BLaER1 (cell line): ENCODE results near the gene CASP10.

Experiments used
- H3K27ac ChIP-seq: shearing (Covaris generic); formaldehyde crosslinking; 2 replicates; pipeline ENCODE4 v1.8.1; 2022
- H3K27me3 ChIP-seq: shearing (Covaris generic); formaldehyde crosslinking; 2 replicates; pipeline ENCODE4 v1.8.1; 2022
- H3K36me3 ChIP-seq: shearing (Covaris generic); formaldehyde crosslinking; 2 replicates; pipeline ENCODE4 v1.8.1; 2022
- H3K4me1 ChIP-seq: shearing (Covaris generic); formaldehyde crosslinking; 2 replicates; pipeline ENCODE4 v1.8.1; 2022
- H3K4me2 ChIP-seq: shearing (Covaris generic); formaldehyde crosslinking; 2 replicates; pipeline ENCODE4 v1.8.1; 2022
- H3K4me3 ChIP-seq: shearing (Covaris generic); formaldehyde crosslinking; 2 replicates; pipeline ENCODE4 v1.8.1; 2022
- H3K9ac ChIP-seq: shearing (Covaris generic); formaldehyde crosslinking; 2 replicates; pipeline ENCODE4 v1.8.1; 2022
- H3K9me3 ChIP-seq: shearing (Covaris generic); formaldehyde crosslinking; 2 replicates; pipeline ENCODE4 v1.8.1; 2022
- H4K20me1 ChIP-seq: shearing (Covaris generic); formaldehyde crosslinking; 2 replicates; pipeline ENCODE4 v1.8.1; 2022
- Cebpa-rat ChIP-seq: shearing (Covaris generic); IDR thresholded peaks from 2 replicates; pipeline ENCODE4 v1.8.1; 2022

The CASP10 gene

DNA sequence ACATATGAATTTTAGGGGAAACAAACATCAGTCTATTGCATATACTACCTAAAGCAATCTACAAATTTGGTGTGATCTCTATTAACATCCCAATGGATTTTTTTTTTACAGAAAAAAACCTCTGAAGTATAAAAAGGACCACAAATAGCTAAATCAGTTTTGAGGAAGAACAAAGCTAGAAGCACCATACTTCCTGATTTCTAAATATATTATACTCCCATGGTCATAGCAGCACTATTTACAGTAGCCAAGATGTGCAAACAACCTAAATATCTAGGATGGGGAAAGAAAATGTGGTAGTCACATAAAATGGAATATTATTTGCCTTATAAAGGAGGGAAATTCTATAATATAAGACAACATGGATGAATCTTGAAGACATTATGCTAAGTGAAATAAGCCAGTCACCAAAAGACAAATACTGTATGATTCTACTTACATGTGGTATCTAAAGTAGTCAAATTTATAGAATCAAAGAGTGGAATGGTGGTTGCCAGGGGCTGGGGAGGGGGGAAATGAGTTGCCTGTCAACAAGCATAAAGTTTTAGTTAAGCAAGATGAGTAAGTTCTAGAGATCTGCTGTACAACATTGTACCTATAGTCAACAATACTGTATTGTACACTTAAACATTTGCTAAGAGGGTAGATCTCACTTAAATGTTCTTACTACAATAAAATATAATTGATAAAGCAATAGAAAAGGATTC, 59.8 kb downstream of the CASP10 start:
- Histone ChIP-seq H3K9ac (no peak overlapping the region), H3K9me3 (peaks cover 31% of the 10 kb centered on the region), H3K36me3 (peaks cover 53% of the 10 kb centered on the region), H3K4me3 (no peak overlapping the region), H4K20me1 (no peaks in the 10 kb centered on the region), H3K27me3 (no peaks in the 10 kb centered on the region), H3K4me2 (peak overlapping the region; percentile 56), H3K27ac (no peak overlapping the region), H3K4me1 (peaks cover 46% of the 10 kb centered on the region)
- no peak for TF ChIP-seq Cebpa-rat

DNA sequence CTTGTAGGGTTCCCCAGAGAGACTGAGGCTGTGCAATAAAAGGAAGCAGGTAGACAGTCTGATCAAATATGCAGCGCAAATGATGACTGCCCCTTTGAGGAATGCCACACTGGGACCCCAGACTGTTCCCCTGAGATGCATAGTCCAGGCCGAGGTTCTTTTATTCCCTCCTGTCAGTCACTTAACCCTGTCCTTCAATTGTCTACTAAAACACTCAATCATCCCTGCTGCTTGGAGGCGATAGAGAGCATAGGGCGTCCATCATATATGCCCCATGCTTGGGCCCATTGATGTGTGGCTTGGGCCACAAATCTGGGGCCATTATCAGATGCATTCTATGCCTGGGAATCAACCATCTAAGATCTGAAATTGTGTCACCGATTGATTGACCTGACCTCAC, 61.9 kb downstream of the CASP10 start:
- H3K4me3 ChIP-seq, result no peak overlapping the region
- H3K4me2 ChIP-seq, result peak overlapping the region; percentile 53

DNA sequence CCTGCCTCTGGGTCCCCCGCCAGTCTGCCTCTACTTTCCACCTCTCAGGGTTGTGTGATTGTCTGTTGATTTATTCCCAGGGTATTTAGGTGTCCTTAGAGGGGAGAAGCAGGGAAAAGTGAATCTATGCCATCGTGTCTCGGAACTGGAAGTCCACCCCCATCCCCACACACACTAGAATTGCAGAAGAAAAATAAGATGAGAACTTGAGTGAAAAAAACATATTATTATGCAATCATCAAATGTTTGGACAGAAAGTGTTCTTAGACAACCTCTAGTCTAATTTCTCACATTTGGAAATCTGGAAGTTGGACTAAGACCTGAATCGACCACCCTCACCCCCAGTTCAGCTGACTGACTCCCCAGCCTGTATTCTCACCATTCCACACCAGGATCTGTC, 63.3 kb downstream of the CASP10 start:
- Histone ChIP-seq H3K27ac (no peak overlapping the region), H3K4me3 (no peak overlapping the region), H3K9me3 (peaks cover 23% of the 10 kb centered on the region), H3K27me3 (no peaks in the 10 kb centered on the region), H4K20me1 (no peaks in the 10 kb centered on the region), H3K4me1 (peaks cover 53% of the 10 kb centered on the region), H3K36me3 (peaks cover 43% of the 10 kb centered on the region), H3K4me2 (no peak overlapping the region), H3K9ac (no peak overlapping the region)
- no peak for TF ChIP-seq Cebpa-rat

More for the DNA sequence above, 61.9 kb downstream of the CASP10 start:
- Histone ChIP-seq H3K4me1 (peaks cover 41% of the 10 kb centered on the region), H3K9me3 (peaks cover 28% of the 10 kb centered on the region), H4K20me1 (no peaks in the 10 kb centered on the region), H3K36me3 (peaks cover 44% of the 10 kb centered on the region), H3K9ac (no peak overlapping the region), H3K27ac (peak overlapping the region; percentile 40; the same call in 1 of the 2 replicates), H3K27me3 (no peaks in the 10 kb centered on the region)
- no peak for TF ChIP-seq Cebpa-rat

DNA sequence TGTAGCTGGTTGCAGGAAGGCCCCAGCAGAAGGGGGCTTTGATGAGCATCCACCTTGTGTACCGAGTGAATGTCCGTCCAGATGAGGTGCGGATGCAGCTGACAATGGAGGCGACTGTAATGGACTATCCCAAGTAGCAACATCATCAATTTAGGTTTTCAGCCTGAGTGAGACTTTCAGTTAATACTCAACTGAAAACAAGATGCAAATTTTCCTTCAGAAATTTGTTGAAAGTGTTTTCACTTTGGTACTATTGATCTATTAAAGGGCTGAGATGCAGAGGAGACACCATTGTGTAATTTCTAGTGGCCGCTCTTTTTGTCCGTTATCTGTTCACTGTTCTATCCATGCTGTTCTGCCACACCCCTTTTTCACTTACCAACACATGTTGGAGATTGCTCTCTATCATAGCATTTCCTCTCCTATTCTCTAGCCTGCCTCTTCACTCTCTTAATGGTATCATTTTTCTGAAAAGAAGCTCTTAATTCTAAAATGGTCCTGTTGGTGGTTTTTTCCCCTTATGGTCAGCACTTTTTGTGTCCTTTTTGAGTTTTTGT, 65.4 kb downstream of the CASP10 start:
- Histone ChIP-seq H3K9ac (no peak overlapping the region), H3K27ac (no peak overlapping the region), H3K36me3 (peaks cover 39% of the 10 kb centered on the region), H3K4me1 (peaks cover 63% of the 10 kb centered on the region), H4K20me1 (no peaks in the 10 kb centered on the region), H3K27me3 (no peaks in the 10 kb centered on the region), H3K4me3 (no peak overlapping the region), H3K9me3 (peaks cover 14% of the 10 kb centered on the region; the same call in 1 of the 2 replicates), H3K4me2 (no peak overlapping the region)
- no peak for TF ChIP-seq Cebpa-rat

DNA sequence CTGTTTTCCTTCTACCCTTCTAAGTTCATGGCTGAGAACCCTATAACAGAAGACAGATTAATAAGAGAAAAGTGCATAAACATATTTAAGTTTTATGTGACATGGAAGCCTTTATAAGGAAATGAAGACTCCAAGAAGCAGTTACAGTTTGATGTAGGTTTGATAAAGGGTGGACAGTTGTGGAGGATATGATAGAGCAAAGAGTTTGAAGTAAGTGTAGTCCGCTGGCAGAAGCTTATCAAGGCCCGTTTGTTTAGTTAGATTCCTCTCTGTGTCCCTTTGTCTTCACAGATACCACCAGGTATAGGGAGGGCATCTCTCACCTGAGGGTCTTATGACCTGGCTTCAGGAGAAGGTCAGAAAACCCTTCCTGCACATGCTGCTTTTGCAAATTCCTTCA, 66.9 kb downstream of the CASP10 start:
- Histone ChIP-seq H3K9me3 (peaks cover 14% of the 10 kb centered on the region; the same call in 1 of the 2 replicates), H3K4me2 (no peak overlapping the region), H3K36me3 (peaks cover 42% of the 10 kb centered on the region), H4K20me1 (no peaks in the 10 kb centered on the region), H3K27ac (no peak overlapping the region), H3K4me3 (no peak overlapping the region), H3K9ac (no peak overlapping the region), H3K27me3 (no peaks in the 10 kb centered on the region), H3K4me1 (peaks cover 65% of the 10 kb centered on the region)
- no peak for TF ChIP-seq Cebpa-rat

DNA sequence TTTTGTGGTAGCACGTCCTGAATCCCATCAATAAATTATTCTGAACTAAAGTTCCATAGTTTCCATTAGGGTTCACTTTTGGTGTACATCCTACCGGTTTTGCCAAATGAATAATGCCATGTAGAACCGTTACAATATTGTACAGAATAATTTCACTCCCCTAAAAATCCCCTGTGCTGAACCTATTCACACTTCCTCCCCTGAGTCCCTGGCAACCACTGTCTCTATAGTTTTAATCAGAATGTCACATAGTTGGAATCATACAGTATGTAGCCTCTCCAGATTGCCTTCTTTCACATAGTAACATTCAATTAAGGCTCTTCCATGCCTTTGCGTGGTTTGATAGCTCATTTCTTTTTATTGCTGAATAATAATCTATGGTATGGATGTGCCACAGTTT, 67.8 kb downstream of the CASP10 start:
- peaks cover 43% of the 10 kb centered on the region for H3K36me3 ChIP-seq
- H4K20me1 ChIP-seq, result no peaks in the 10 kb centered on the region
- no peak overlapping the region for H3K27ac ChIP-seq
- H3K9me3 ChIP-seq, result peaks cover 14% of the 10 kb centered on the region; the same call in 1 of the 2 replicates
- no peak for TF ChIP-seq Cebpa-rat
- H3K9ac ChIP-seq, result no peak overlapping the region
- H3K27me3 ChIP-seq, result no peaks in the 10 kb centered on the region
- no peak overlapping the region for H3K4me3 ChIP-seq
- peaks cover 65% of the 10 kb centered on the region for H3K4me1 ChIP-seq
- no peak overlapping the region for H3K4me2 ChIP-seq

DNA sequence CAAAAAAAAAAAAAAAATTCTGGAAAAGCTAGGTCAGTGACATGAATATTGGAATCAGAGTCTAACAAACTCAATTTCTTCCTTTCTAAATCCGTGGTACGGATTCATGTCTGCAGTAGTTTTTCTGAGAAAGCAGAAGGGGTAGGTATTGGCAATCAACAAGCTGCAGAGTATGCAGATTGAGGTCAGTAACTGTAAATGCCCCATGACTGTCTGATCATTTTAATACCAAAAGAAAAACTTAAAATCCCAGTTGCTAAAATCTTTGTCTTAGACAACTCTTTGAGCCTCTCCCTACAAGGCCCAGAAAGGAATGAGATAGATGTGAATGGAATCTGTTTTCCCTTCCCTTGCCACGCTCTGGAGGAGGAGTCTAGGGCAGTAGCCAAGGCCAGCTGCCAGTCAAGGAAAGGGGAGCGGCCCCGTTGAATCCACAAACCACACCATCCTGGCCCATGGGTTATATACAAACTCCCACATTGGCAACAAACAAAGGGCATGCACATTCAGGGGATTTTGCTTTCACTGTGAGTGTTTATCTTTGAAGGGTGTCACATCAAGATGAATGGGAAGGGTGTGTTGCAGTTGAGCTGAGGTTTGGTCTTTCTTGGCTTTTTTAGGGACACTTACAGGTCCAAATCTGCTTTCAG, 71.3 kb downstream of the CASP10 start:
- Histone ChIP-seq H3K9me3 (peaks cover 13% of the 10 kb centered on the region; the same call in 1 of the 2 replicates), H3K27ac (peak overlapping the region; percentile 12), H3K4me2 (peak overlapping the region; percentile 2; the same call in 1 of the 2 replicates), H3K27me3 (no peaks in the 10 kb centered on the region), H3K4me1 (peaks cover 90% of the 10 kb centered on the region), H4K20me1 (no peaks in the 10 kb centered on the region), H3K36me3 (peaks cover 38% of the 10 kb centered on the region), H3K9ac (no peak overlapping the region), H3K4me3 (no peak overlapping the region)
- TF ChIP-seq Cebpa-rat, result no peak

DNA sequence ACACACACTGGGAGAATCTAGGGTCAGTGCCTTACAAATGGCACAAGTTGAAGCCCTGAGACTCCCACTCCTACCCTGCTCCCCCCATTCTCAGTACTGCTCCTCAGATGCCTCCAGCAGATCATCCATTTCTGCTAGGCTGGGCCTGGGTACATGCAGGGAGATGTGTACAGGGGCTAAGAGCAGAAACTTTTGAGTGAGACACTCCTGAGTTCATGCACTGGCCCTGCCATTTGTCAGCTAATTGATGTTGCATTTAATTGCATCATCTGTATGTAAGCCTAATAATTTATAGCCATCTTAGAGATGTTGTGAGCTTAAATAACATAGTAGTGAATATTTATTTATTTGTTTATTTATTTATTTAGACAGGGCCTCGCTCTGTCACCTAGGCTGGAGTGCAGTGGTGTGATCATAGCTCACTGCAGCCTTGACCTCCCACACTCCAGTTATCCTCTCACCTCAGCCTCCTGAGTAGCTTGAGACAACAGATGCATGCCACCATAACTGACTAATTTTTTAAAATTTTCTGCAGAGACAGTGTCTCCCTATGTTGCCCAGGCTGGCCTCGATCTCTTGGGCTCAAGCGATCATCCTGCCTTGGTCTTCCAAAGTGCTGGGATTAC, 72.6 kb downstream of the CASP10 start:
- no peak for TF ChIP-seq Cebpa-rat
- H3K36me3 ChIP-seq, result peaks cover 25% of the 10 kb centered on the region
- peak overlapping the region; percentile 10; the same call in 1 of the 2 replicates for H3K27ac ChIP-seq

DNA sequence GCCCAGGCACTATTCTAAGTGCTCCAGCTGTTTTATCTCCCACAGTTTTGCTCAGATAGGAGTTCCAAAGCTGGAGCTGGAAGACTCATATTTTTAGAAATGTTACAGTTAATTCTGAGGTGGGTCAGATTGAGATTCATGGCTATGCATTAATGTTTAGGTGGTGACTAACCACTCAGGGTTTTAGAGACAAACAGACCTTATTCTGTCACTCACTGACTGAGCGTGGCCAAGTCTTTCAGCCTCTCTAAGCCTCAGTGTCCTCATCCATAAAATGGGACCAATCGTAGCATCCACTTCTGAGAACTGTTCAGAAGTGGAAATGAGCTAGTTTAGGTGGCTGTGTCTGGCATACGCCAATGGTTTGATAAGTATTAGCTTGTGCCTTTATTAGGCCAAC, 73.1 kb downstream of the CASP10 start:
- Histone ChIP-seq H3K27ac (peak overlapping the region; percentile 10), H3K4me2 (no peak overlapping the region), H3K27me3 (no peaks in the 10 kb centered on the region), H3K9me3 (no peaks in the 10 kb centered on the region), H3K4me3 (no peak overlapping the region), H3K36me3 (peaks cover 20% of the 10 kb centered on the region), H3K4me1 (peaks cover 99% of the 10 kb centered on the region), H3K9ac (no peak overlapping the region), H4K20me1 (no peaks in the 10 kb centered on the region)
- TF ChIP-seq Cebpa-rat, result no peak

More for the DNA sequence above, 72.6 kb downstream of the CASP10 start:
- H3K4me1 ChIP-seq, result peaks cover 99% of the 10 kb centered on the region
- no peaks in the 10 kb centered on the region for H4K20me1 ChIP-seq
- no peak overlapping the region for H3K4me2 ChIP-seq
- H3K9ac ChIP-seq, result no peak overlapping the region
- H3K27me3 ChIP-seq, result no peaks in the 10 kb centered on the region
- H3K9me3 ChIP-seq, result peaks cover 1% of the 10 kb centered on the region; the same call in 1 of the 2 replicates
- H3K4me3 ChIP-seq, result no peak overlapping the region
